BLaER1 treated with 17β-estradiol and CSF1 and Interleukin-3, amounts not matched to agents 10 nM and 100 nM (cell line): ENCODE results near the gene ELMO1.

Experiments used
- H3K27ac ChIP-seq, 11 experiments: shearing (Covaris generic); formaldehyde crosslinking; 2 replicates each; pipeline ENCODE4 v1.8.1; 2022
- H3K27me3 ChIP-seq, 11 experiments: shearing (Covaris generic); formaldehyde crosslinking; 2 replicates each; pipeline ENCODE4 v1.8.1; 2022
- H3K36me3 ChIP-seq, 11 experiments: shearing (Covaris generic); formaldehyde crosslinking; 2 replicates each; pipeline ENCODE4 v1.8.1; 2022
- H3K4me1 ChIP-seq, 10 experiments: shearing (Covaris generic); formaldehyde crosslinking; 2 replicates each; pipeline ENCODE4 v1.8.1; 2022
- H3K4me2 ChIP-seq, 11 experiments: shearing (Covaris generic); formaldehyde crosslinking; 2 replicates each; pipeline ENCODE4 v1.8.1; 2022
- H3K4me3 ChIP-seq, 10 experiments: shearing (Covaris generic); formaldehyde crosslinking; 2 replicates each; pipeline ENCODE4 v1.8.1; 2022
- H3K9ac ChIP-seq, 11 experiments: shearing (Covaris generic); formaldehyde crosslinking; 2 replicates each; pipeline ENCODE4 v1.8.1; 2022
- H3K9me3 ChIP-seq, 11 experiments: shearing (Covaris generic); formaldehyde crosslinking; replicated peaks in 1 of 11; 2 replicates each; pipeline ENCODE4 v1.8.1; 2022
- H4K20me1 ChIP-seq, 11 experiments: shearing (Covaris generic); formaldehyde crosslinking; 2 replicates each; pipeline ENCODE4 v1.8.1; 2022
- Cebpa-rat ChIP-seq, 11 experiments: shearing (Covaris generic); IDR thresholded peaks; 2 replicates each; pipeline ENCODE4 v1.8.1; 2022

Gene ELMO1

DNA sequence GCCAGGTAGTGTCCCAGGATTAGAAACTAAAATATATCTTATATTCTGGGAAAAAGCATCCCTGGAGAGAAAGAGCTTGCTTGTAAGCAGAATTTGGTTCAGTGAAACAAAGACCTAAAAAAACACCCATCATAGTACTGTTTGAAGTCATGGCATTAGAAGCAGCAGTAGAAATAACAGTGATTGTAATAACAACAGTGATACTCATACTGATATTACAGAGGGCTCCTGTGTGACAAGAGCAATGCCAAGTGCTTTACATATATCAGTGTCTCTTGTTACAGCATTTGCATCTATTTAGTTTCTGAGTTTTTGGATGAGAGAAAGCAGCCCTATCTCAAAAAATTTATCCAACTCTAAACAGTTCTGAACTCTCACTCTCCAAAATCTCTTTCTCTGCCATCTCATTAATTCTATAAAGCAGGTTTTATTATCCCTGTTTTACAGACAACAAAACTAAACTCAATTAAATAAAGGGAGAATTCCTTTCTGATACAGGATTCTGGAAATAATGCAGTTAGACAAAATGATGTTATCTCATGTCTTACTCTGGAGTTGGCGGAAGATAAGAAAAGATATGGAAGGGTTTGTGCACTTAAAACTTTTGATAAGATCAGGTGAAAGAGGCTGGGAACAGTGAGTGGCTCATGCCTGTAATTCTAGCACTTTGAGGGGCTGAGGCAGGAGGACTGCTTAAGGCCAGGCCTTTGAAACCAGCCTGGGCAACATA is 577.9 kb downstream of the ELMO1 start:
- peaks cover 56 to 98% (median 73%) of the 10 kb centered on the region in 11 experiments for H3K36me3 ChIP-seq
- H3K27ac ChIP-seq: no peak overlapping the region

DNA sequence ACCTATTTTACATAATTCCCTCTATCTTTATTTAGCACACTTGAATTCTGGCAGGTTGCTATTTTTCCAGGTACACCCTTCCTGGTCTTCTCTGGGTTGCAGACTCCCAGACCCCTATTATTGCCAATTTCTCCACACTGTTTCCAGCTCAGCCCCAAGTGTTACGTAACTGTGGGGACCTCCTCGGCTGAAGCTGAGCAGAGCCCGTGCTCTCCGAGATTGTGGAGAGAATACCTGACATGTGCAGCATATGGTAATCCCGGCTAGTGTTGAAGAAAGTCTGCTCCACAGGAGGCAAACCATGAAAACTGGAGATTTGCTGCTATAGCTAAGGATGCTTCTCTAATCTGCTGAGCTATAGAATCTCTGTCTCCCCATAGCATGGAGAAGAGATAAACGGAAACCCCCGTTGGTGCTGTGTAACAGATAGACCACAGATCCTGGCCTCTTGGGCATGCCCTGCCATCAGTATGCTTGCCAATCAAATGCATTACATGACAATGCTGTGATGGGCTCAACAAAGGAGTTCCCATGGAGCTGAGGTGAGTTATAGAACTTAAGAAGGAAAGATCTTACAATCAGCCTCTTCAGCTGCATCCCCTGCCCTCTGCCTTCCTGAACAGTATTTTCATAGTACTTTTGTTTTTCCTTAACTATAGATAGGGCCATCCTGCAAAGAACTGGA is 579.8 kb downstream of the ELMO1 start:
- no peaks in the 10 kb centered on the region for H3K27me3 ChIP-seq
- H3K9me3 ChIP-seq: no peaks in the 10 kb centered on the region; a peak in 1 of 22 replicates
- peaks cover 0 to 9% (median 5%) of the 10 kb centered on the region in 10 experiments; a peak in 7 of 20 replicates for H3K4me1 ChIP-seq
- H3K27ac ChIP-seq: no peak overlapping the region
- H4K20me1 ChIP-seq: no peaks in the 10 kb centered on the region
- 0 out of 22 replicates have a peak, but pooled peaks of 1 of the 11 experiments have one; percentile 9 for TF ChIP-seq Cebpa-rat (IDR thresholded peaks at IDR 0.05)
- H3K4me2 ChIP-seq: no peak overlapping the region
- peaks cover 58 to 99% (median 76%) of the 10 kb centered on the region in 11 experiments for H3K36me3 ChIP-seq
- no peak overlapping the region for H3K4me3 ChIP-seq
- H3K9ac ChIP-seq: no peak overlapping the region

More for the DNA sequence above, 577.9 kb downstream of the ELMO1 start:
- H3K4me1 ChIP-seq: no peaks in the 10 kb centered on the region
- no peak overlapping the region for H3K4me3 ChIP-seq
- TF ChIP-seq Cebpa-rat (IDR thresholded peaks at IDR 0.05): no peak
- H3K9me3 ChIP-seq: no peaks in the 10 kb centered on the region; a peak in 1 of 22 replicates
- no peak overlapping the region for H3K9ac ChIP-seq
- H3K27me3 ChIP-seq: no peaks in the 10 kb centered on the region
- no peak overlapping the region for H3K4me2 ChIP-seq
- no peaks in the 10 kb centered on the region for H4K20me1 ChIP-seq

DNA sequence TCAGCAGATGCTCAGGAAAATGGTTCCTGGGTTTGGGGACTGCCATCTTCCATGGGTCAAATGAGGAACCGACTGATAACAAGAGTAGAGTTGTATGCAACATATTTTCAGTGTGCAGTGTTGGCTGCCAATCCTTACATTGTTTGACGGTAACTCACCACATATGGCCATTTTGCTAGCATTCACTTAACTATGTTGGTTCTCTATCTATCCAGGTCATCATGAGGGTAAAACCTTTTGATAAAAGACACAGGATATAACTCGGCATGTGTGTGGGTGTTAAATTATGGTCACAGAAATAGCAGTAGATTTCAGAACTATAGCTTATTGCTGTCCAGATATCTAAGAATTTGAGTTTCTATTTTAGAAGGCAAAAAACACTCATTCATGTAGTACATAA is 583.6 kb downstream of the ELMO1 start:
- Histone ChIP-seq H3K27ac (no peak overlapping the region), H3K4me2 (peak overlapping the region in 1 of 11 experiments; percentile 16; a peak in 2 of 22 replicates), H3K9me3 (no peaks in the 10 kb centered on the region; a peak in 1 of 22 replicates), H4K20me1 (no peaks in the 10 kb centered on the region), H3K4me3 (no peak overlapping the region), H3K4me1 (peaks cover 0 to 10% (median 5%) of the 10 kb centered on the region in 10 experiments; a peak in 7 of 20 replicates), H3K27me3 (no peaks in the 10 kb centered on the region), H3K9ac (no peak overlapping the region), H3K36me3 (peaks cover 55 to 99% (median 69%) of the 10 kb centered on the region in 11 experiments)
- no peak for TF ChIP-seq Cebpa-rat (IDR thresholded peaks at IDR 0.05)

DNA sequence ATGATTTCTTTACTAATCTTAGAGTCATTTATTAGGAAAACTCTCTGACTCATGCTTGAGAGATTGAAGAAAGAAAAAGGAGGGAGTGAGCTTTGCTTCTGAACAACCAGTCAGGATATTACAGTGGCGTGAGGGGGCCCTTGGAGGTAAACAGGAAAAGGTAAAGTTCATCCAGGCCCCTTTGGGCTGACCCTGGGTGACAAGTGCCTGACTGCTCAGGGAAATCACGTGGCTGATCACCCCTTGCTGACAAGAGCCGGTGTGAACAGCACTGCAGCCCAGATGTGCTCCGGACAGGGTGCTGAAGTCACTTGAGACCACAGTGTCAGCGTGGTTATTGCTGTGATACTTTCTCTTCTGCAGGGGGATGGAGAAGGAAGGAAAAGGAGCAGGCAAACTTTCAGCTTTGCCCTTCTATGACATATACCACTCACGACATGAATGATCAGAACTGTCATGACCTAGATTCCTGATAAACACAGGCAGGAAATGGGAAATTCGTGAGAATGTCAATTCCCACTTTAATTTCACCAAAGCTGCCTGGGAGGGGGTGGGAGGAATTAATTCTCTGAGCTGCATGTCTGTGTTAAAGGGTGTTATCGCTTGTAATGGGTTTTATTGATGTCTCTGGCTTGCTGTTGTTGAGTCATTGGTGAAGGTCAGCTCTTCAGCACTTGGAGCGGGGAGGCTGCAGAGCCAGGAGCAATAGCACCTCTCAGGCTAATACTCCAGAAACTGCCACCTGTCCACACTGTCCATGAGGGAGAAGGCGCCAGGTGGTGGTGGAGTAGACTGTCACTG is 584.6 kb downstream of the ELMO1 start:
- Histone ChIP-seq H3K9me3 (no peaks in the 10 kb centered on the region; a peak in 1 of 22 replicates), H3K27me3 (no peaks in the 10 kb centered on the region), H3K4me3 (no peak overlapping the region), H3K9ac (no peak overlapping the region), H4K20me1 (no peaks in the 10 kb centered on the region), H3K27ac (no peak overlapping the region), H3K4me1 (peaks cover 0 to 10% (median 5%) of the 10 kb centered on the region in 10 experiments; a peak in 7 of 20 replicates), H3K36me3 (peaks cover 50 to 99% (median 69%) of the 10 kb centered on the region in 11 experiments), H3K4me2 (peak overlapping the region in 3 of 11 experiments; percentile 2 to 16 (median 10); a peak in 3 of 22 replicates)
- no peak for TF ChIP-seq Cebpa-rat (IDR thresholded peaks at IDR 0.05)

DNA sequence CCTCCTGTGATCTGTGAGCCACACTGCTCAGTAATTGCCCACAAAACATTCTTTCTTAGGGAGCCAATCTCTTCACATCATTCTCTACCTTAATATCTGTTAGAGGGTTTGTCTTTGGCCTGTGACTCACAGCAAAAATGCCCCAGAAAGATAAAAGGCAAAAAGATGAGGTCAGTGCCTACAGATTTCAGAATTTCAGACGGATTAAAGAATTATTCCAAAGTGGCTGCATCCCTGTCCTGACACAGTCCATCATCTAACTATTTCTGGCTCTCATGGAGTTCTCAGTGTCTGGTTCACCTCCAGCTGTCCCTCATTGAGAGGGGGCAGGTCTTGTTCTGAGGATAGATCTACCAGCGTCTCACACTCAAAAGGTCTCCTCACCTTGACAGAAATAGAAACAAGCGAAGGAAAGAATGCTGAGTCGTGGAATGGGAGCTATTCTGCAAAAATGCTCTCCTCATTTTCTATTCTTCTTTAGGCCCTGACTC is 585.8 kb downstream of the ELMO1 start:
- no peaks in the 10 kb centered on the region for H3K27me3 ChIP-seq
- H3K4me1 ChIP-seq: peaks cover 0 to 10% (median 5%) of the 10 kb centered on the region in 10 experiments; a peak in 7 of 20 replicates
- no peak for TF ChIP-seq Cebpa-rat (IDR thresholded peaks at IDR 0.05)
- H3K4me2 ChIP-seq: no peak overlapping the region
- peaks cover 42 to 98% (median 67%) of the 10 kb centered on the region in 11 experiments for H3K36me3 ChIP-seq
- no peaks in the 10 kb centered on the region for H4K20me1 ChIP-seq
- H3K27ac ChIP-seq: no peak overlapping the region
- no peak overlapping the region for H3K9ac ChIP-seq
- no peaks in the 10 kb centered on the region; a peak in 1 of 22 replicates for H3K9me3 ChIP-seq
- no peak overlapping the region for H3K4me3 ChIP-seq

DNA sequence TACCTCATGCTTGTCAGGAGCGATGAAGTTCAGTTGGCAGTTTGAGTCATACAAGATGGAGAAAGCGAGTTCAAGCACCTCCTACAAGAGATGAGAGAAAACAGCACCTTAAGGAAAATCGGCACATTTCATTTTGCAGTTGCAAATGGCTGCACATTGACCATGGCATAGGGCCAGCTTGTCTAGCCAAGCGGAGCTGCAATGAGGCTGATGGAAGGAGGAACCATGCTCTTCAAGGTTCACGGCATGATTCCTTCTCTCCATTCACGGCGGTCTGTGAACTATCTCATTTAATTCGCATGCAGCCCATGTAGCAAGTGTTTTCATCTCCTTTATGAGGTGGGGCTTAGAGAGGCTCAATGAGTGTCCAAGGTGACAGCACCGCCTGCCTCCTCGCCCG is 587.0 kb downstream of the ELMO1 start:
- H3K9ac ChIP-seq: no peak overlapping the region
- H3K27ac ChIP-seq: no peak overlapping the region
- no peaks in the 10 kb centered on the region; a peak in 1 of 22 replicates for H3K9me3 ChIP-seq
- no peaks in the 10 kb centered on the region for H4K20me1 ChIP-seq
- H3K4me2 ChIP-seq: no peak overlapping the region
- no peaks in the 10 kb centered on the region for H3K27me3 ChIP-seq
- peaks cover 0 to 10% (median 5%) of the 10 kb centered on the region in 10 experiments; a peak in 7 of 20 replicates for H3K4me1 ChIP-seq
- TF ChIP-seq Cebpa-rat (IDR thresholded peaks at IDR 0.05): no peak
- H3K36me3 ChIP-seq: peaks cover 45 to 96% (median 72%) of the 10 kb centered on the region in 11 experiments
- no peak overlapping the region for H3K4me3 ChIP-seq

DNA sequence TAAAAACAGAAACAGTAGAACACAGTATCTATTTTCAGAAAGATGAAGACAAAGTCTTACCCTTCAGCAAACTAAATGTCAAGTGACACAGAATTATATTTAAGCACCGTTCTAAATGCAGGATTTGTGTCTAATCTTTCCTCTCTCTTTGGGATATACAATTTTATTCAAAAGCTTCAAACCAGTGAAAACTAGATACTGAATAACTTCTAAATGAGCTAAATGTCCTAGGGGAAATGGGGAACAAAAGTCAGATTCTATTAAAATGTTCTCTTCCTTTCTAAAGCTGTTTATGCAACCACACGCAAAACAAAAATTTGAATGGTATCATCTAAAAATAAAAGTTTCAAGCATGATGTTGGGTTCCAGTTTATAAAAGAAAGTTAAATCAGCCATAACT is 588.0 kb downstream of the ELMO1 start:
- H3K36me3 ChIP-seq: peaks cover 55 to 96% (median 75%) of the 10 kb centered on the region in 11 experiments
- no peak overlapping the region for H3K4me2 ChIP-seq
- H3K9me3 ChIP-seq: no peaks in the 10 kb centered on the region; a peak in 1 of 22 replicates
- no peak for TF ChIP-seq Cebpa-rat (IDR thresholded peaks at IDR 0.05)
- H3K27ac ChIP-seq: no peak overlapping the region
- no peaks in the 10 kb centered on the region for H4K20me1 ChIP-seq
- no peak overlapping the region for H3K9ac ChIP-seq
- no peak overlapping the region for H3K4me3 ChIP-seq
- no peaks in the 10 kb centered on the region for H3K27me3 ChIP-seq
- peaks cover 0 to 10% (median 5%) of the 10 kb centered on the region in 10 experiments; a peak in 7 of 20 replicates for H3K4me1 ChIP-seq

DNA sequence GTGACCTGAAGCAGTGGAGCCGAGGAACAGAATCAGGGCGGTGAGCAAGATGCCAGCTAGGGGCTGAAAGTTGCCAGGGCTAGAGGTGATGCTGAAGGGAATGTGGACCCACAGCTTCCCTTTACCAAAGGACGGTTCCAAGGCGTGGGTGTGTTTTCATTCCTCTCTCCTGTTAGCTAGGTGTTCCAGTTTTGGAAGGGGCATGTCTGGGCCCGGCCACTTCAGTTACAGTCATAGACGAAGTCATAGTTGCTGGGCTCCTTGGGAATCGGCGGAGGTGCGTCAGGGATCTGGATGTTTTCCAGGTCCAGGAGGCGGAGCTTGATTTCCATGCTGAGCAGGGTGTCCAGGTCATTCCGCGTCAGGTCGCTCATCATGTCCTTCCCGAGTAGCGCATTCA is 593.3 kb downstream of the ELMO1 start:
- peaks cover 49 to 76% (median 66%) of the 10 kb centered on the region in 11 experiments for H3K36me3 ChIP-seq
- TF ChIP-seq Cebpa-rat (IDR thresholded peaks at IDR 0.05): no peak
- no peak overlapping the region for H3K27ac ChIP-seq
- no peak overlapping the region for H3K4me2 ChIP-seq
- H3K9me3 ChIP-seq: 0 out of 22 replicates have a peak, but pooled peaks cover 0 to 4% (median 0%) of the 10 kb centered on the region in 11 experiments
- H4K20me1 ChIP-seq: no peaks in the 10 kb centered on the region
- H3K4me1 ChIP-seq: peaks cover 0 to 19% (median 6%) of the 10 kb centered on the region in 10 experiments; a peak in 10 of 20 replicates
- H3K9ac ChIP-seq: no peak overlapping the region
- no peak overlapping the region for H3K4me3 ChIP-seq
- no peaks in the 10 kb centered on the region for H3K27me3 ChIP-seq
